Kidney epithelial cell (primary cell): ENCODE measurements around the gene POLE. TPM values are rescaled to one million over a fixed set of nuclear protein-coding genes. Genes with fewer than 3 reads are reported as not detected.

ENCODE experiments used
- DNase-seq: peaks from one replicate; pipeline ENCODE4 v3.0.0-alpha.2; 2010; ENCODE audit warnings: low read depth
- H3K27me3 ChIP-seq: 2 replicates; pipeline ENCODE4 v1.6.0; 2011; ENCODE audit warnings: low read length; ENCODE audit not compliant: control insufficient read depth, insufficient read depth
- H3K36me3 ChIP-seq: 2 replicates; pipeline ENCODE4 v1.5.1; 2011; ENCODE audit warnings: low read length; ENCODE audit not compliant: control insufficient read depth, insufficient read depth
- H3K4me3 ChIP-seq: 2 replicates; pipeline ENCODE4 v1.5.1; 2011; ENCODE audit warnings: low read depth, mild to moderate bottlenecking, control low read depth, low read length
- total RNA-seq: library from RNA; depleted of rRNA; stranded (reverse); fragments of >200 nt; gene quantifications from 2 replicates; pipeline ENCODE4 v1.2.3, GENCODE V29; 2015
- TF ChIP-seq, protein P1 (sequence below): IDR thresholded peaks from 2 replicates; pipeline ENCODE4 v1.5.1; 2011; ENCODE audit warnings: mild to moderate bottlenecking, moderate library complexity, low read length, control low read depth, inconsistent platforms; ENCODE audit not compliant: insufficient read depth, poor library complexity, severe bottlenecking

POLE gene
- total RNA-seq, 1 donor from 2014 or later = 15.1 TPM

- DNase-seq = no peak
- Histone ChIP-seq H3K36me3 (no peaks in the 10 kb centered on the region), H3K4me3 (no peak overlapping the region), H3K27me3 (no peaks in the 10 kb centered on the region)
- TF ChIP-seq, protein P1, sequence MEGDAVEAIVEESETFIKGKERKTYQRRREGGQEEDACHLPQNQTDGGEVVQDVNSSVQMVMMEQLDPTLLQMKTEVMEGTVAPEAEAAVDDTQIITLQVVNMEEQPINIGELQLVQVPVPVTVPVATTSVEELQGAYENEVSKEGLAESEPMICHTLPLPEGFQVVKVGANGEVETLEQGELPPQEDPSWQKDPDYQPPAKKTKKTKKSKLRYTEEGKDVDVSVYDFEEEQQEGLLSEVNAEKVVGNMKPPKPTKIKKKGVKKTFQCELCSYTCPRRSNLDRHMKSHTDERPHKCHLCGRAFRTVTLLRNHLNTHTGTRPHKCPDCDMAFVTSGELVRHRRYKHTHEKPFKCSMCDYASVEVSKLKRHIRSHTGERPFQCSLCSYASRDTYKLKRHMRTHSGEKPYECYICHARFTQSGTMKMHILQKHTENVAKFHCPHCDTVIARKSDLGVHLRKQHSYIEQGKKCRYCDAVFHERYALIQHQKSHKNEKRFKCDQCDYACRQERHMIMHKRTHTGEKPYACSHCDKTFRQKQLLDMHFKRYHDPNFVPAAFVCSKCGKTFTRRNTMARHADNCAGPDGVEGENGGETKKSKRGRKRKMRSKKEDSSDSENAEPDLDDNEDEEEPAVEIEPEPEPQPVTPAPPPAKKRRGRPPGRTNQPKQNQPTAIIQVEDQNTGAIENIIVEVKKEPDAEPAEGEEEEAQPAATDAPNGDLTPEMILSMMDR = no peak
Observed at GRCh38 chr12:132653567-132654290, 33.4 kb downstream of the POLE start.

DNA sequence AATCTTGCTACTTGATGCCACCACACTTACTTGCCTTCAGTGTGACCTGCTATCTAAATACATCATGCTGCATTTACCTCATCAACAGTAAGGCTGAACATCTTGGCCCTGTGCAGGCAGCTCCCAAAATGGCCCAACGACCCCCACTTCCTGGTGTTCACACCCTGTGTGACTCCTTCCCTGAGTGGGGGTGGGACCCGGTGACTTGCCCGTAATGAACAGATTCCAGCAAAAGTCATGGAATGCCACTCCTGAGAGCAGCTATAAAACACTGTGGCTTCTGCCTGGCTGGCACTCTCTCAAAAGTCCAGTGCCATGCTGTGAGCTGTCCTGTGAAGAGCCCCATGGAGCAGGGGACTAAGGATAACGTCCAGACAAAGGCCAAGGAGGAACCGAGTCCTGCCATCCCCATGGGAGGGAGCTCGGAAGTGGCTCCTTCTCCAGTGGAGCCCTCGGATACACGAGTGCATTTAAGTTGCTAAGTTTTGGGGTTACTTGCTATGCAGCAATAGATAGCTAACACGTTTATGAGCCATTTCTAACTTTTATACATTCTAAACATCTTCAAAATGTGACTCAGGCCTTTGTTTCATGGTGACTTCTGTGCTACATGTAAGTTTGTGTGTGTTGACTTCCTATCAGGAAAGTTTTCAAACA, 35.6 kb downstream of the POLE start:
- no peak overlapping the region for H3K4me3 ChIP-seq
- DNase-seq = no peak
- H3K27me3 ChIP-seq = no peaks in the 10 kb centered on the region
- H3K36me3 ChIP-seq = no peaks in the 10 kb centered on the region
- TF ChIP-seq, protein P1 = no peak

DNA sequence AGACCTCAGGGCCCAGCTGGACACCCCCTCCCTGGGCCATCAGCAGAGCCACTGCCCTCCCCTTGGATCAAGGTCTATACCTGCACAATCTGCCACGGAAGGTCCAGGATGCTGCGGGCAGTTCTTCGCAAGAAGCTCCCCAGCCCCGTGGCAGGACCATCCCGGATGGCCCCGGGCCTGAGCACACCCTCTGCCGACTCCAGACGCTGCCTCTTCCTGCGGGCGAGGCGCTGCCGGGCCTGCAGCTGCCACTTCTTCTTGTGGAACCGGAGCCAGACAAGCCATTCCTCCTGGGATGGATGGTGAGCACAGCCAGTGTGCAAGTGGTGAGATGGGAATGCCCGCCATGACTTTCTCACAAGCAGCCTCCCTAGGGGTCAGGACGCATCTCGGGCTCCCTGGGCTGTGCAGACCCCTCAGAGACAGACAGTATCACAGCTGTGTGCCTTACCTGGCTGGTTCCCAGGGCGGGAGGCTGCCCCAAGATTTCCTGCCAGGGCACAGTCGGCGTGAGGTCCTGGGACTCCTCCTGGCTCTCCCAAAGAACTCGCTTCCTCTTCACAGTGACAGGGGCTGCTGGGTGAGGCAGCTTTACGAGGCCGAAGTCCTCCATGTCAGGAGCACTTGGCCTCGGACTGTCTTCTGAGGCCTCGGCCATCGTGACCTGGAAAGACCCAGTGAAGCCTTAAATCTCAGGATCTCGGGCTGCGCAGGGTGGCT, 37.8 kb downstream of the POLE start:
- no peak overlapping the region for H3K4me3 ChIP-seq
- TF ChIP-seq, protein P1 = no peak
- DNase-seq = no peak
- no peaks in the 10 kb centered on the region for H3K36me3 ChIP-seq
- H3K27me3 ChIP-seq = no peaks in the 10 kb centered on the region

DNA sequence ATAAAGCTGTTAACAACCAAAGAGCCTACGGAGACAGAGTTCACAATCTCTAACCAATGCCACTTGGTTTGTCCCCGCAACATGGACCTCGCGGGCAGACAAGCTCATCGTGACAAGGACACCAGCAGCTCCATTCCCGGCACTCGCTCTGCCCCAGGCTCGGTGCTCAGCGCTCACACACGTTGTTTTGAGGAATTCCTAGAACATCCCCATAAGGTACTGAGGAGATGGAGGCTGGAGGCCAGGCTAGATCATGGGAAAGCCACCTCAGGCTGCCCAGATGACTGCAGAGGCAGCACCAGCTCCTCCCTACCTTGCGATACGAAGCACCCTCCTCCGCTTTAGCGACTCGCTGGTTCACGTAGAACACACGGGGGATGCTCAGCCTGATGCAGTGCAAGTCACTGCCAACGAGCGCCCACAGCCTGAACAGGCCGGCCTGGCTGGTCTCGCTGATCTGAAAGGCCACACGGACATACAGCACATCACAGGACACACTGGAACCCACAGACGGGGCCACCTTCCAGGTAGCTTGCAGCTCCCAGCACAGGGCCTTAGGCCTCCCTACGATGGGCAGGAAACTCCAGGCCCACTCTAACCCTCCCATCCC, 38.4 kb downstream of the POLE start:
- TF ChIP-seq, protein P1 = no peak
- no peaks in the 10 kb centered on the region for H3K36me3 ChIP-seq
- no peak overlapping the region for H3K4me3 ChIP-seq
- no peak for DNase-seq
- H3K27me3 ChIP-seq = no peaks in the 10 kb centered on the region

DNA sequence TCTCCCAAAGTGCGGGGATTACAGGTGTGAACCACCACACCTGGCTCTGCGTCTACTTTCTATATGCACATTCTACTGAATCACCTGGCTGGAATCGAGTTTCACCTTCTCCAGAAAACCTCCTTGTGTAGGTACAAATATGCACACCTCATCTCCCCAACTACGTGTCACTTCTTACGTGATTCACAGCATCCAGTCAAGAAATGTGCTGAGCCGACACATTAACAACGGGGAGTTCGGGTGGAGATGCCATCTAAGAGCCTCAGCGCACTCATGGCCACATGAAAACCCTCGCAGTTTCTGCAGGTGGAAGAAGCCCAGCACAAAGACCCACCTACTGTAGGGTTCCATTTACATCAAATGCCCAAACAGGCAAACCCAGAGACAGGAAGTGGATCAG, 39.3 kb downstream of the POLE start:
- Histone ChIP-seq H3K36me3 (no peaks in the 10 kb centered on the region), H3K27me3 (no peaks in the 10 kb centered on the region), H3K4me3 (no peak overlapping the region)
- DNase-seq = no peak
- TF ChIP-seq, protein P1 = no peak
